Endothelial cell of umbilical vein (primary cell): ENCODE results near the gene MPP4. TPM values are rescaled to one million over a fixed set of nuclear protein-coding genes. Genes with fewer than 3 reads are reported as not detected.

Experiments
- BruUV-seq: library from RNA; stranded (reverse); fragments of 400-500 nt; replicated peaks from 2 replicates; lab custom pipeline; 2021; lab: Mats Ljungman, UMichigan
- CTCF ChIA-PET: fragments of 300-600, 350-600 bp; sonication (Branson Sonifier 250); formaldehyde crosslinking; loops from one replicate; lab custom pipeline; 2021; ENCODE audit warnings: antibody characterized with exemption, inconsistent platforms; lab: Charles Lee
- POLR2A ChIA-PET: fragments of 300-600, 350-600 bp; sonication (Branson Sonifier 250); formaldehyde crosslinking; loops from one replicate; lab custom pipeline; 2021; ENCODE audit warnings: antibody characterized with exemption, inconsistent platforms; lab: Charles Lee
- DNase-seq: peaks from one replicate; pipeline ENCODE4 v3.0.0-alpha.2; 2011; ENCODE audit warnings: low read depth, low spot score
- FAIRE-seq: peaks from 2 replicates; lab custom pipeline; 2011; peaks lifted over from hg19 to GRCh38; lab: Jason Lieb, UNC
- H2AFZ ChIP-seq: 2 replicates; pipeline ENCODE4 v1.6.0; 2012; ENCODE audit warnings: low read depth, low read length, control low read depth, inconsistent platforms
- H3K27ac ChIP-seq: 2 replicates; pipeline ENCODE4 v1.5.1; 2011; ENCODE audit warnings: low read depth, mild to moderate bottlenecking, control low read depth, low read length, moderate library complexity; ENCODE audit not compliant: insufficient read depth
- H3K27me3 ChIP-seq, 2 experiments: 2 replicates each; pipeline versions ENCODE4 v1.6.0 to v1.6.1; 2011; ENCODE audit warnings: low read length in 2 of 2, mixed read lengths in 1 of 2; ENCODE audit not compliant: control insufficient read depth in 2 of 2, insufficient read depth in 2 of 2
- H3K36me3 ChIP-seq, 2 experiments: 2 replicates in 1 of 2; 3 replicates in 1 of 2; pipeline ENCODE4 v1.5.1; 2011; ENCODE audit warnings: low read length in 2 of 2, mild to moderate bottlenecking in 1 of 2, moderate library complexity in 1 of 2; ENCODE audit not compliant: control insufficient read depth in 2 of 2, insufficient read depth in 2 of 2; ENCODE audit errors: extremely low read depth in 1 of 2
- H3K4me1 ChIP-seq: 3 replicates; pipeline ENCODE4 v1.5.1; 2011; ENCODE audit warnings: mild to moderate bottlenecking, low read length; ENCODE audit not compliant: control insufficient read depth, insufficient read depth; ENCODE audit errors: extremely low read depth
- H3K4me2 ChIP-seq: 2 replicates; pipeline ENCODE4 v1.6.1; 2011; ENCODE audit warnings: low read length, control low read depth, mixed read lengths; ENCODE audit not compliant: insufficient read depth
- H3K4me3 ChIP-seq, 3 experiments: fragments of 200-600 bp in 1 of 3; sonication (generic), shearing (Covaris generic) in 1 of 3; replicated peaks in 1 of 3; 2 replicates each; pipeline ENCODE4 v1.5.1; 2011 to 2016; ENCODE audit warnings: control low read depth in 3 of 3, low read length in 3 of 3, mild to moderate bottlenecking in 2 of 3, inconsistent platforms in 1 of 3, low read depth in 1 of 3, moderate library complexity in 1 of 3; ENCODE audit not compliant: insufficient read depth in 1 of 3
- H3K79me2 ChIP-seq: 2 replicates; pipeline ENCODE4 v1.6.0; 2012; ENCODE audit warnings: low read length, inconsistent platforms; ENCODE audit not compliant: control insufficient read depth, insufficient read depth
- H3K9ac ChIP-seq: replicated peaks from 2 replicates; pipeline ENCODE3; 2011; ENCODE audit warnings: low read length, control low read depth; ENCODE audit not compliant: insufficient read depth; ENCODE audit errors: extremely low read depth
- H3K9me1 ChIP-seq: replicated peaks from 3 replicates; pipeline ENCODE4 v1.6.0; 2011; ENCODE audit warnings: mild to moderate bottlenecking, low read length; ENCODE audit not compliant: control insufficient read depth, insufficient read depth; ENCODE audit errors: extremely low read depth
- H3K9me3 ChIP-seq: replicated peaks from 2 replicates; pipeline ENCODE4 v1.5.1; 2012; ENCODE audit warnings: low read length, inconsistent platforms; ENCODE audit not compliant: control insufficient read depth, insufficient read depth
- H4K20me1 ChIP-seq: replicated peaks from 2 replicates; pipeline ENCODE3; 2011; ENCODE audit warnings: mild to moderate bottlenecking, low read length; ENCODE audit not compliant: control insufficient read depth, insufficient read depth; ENCODE audit errors: extremely low read depth
- EZH2 ChIP-seq: IDR thresholded peaks from 2 replicates; pipeline ENCODE4 v1.6.1; 2012; ENCODE audit warnings: borderline replicate concordance, low read depth, mild to moderate bottlenecking, moderate library complexity, low read length, inconsistent platforms; ENCODE audit not compliant: severe bottlenecking
- JUN ChIP-seq: IDR thresholded peaks from 2 replicates; pipeline ENCODE4 v1.6.1; 2011; ENCODE audit warnings: borderline replicate concordance, low read depth; ENCODE audit not compliant: insufficient read length, insufficient read depth
- MAX ChIP-seq: IDR thresholded peaks from 2 replicates; pipeline ENCODE4 v1.6.1; 2011; ENCODE audit not compliant: insufficient read depth, insufficient read length
- dilution Hi-C: fragments of 300-500 bp; cut with MboI; formaldehyde crosslinking; loops from one replicate; pipeline ENCODE4 v1.15.0; 2019; ENCODE audit warnings: low sequenced_read_pairs; ENCODE audit not compliant: extremely low pct_ligation_motif_present
- intact Hi-C: fragments of 100-400 bp; cut with micrococcal nuclease; formaldehyde crosslinking; loops from one replicate; pipeline ENCODE4 v1.10.0; 2022
- polyA plus RNA-seq, 4 experiments: library from polyadenylated mRNA; depleted of rRNA in 3 of 4; stranded (reverse) in 3 of 4; unstranded in 1 of 4; fragments of >200 nt; gene quantifications; 2 replicates each; pipeline versions ENCODE4 v1.2.1 to v1.2.3, GENCODE V29; 2011 to 2012; ENCODE audit warnings: missing spikeins in 1 of 4
- small RNA-seq: library from RNA; depleted of rRNA; stranded (forward); fragments of <200 nt; gene quantifications from one replicate; pipeline ENCODE3, GENCODE V24; 2012; ENCODE audit warnings: low replicate concordance, low read depth; ENCODE audit not compliant: insufficient read depth, insufficient read length
- total RNA-seq: library from RNA; stranded (reverse); gene quantifications from 2 replicates; pipeline ENCODE4 v1.2.3, GENCODE V29; 2021

Gene MPP4
- total and polyA plus RNA-seq, 2 donors (not counting 3 experiments of a cell fraction or from before 2014, with no cell fraction given), result 5.6 to 7.6 TPM

GRCh38 chr2:201597397-201597796, 101.0 kb downstream of the MPP4 start:
- TF ChIP-seq JUN (no peak), MAX (no peak), EZH2 (no peak)
- Histone ChIP-seq H3K4me3 (no peak overlapping the region), H3K4me1 (no peaks in the 10 kb centered on the region), H3K9me1 (no peaks in the 10 kb centered on the region), H3K9ac (no peak overlapping the region), H3K36me3 (no peaks in the 10 kb centered on the region), H3K79me2 (no peaks in the 10 kb centered on the region), H3K4me2 (no peak overlapping the region), H3K27me3 (no peaks in the 10 kb centered on the region), H3K27ac (no peak overlapping the region), H2AFZ (no peak overlapping the region), H3K9me3 (no peaks in the 10 kb centered on the region), H4K20me1 (no peaks in the 10 kb centered on the region)
- no peak for DNase-seq
- dilution Hi-C loops, result no loop called here
- no TSS peak for BruUV-seq
- ChIA-PET POLR2A (no interaction called here), CTCF (interaction anchor here (0.6 to 0.9 kb wide), 2 partner anchors 121 to 299 kb away, joined by 3 read pairs; no protein-coding TSS in a partner anchor)
- intact Hi-C loops, result no loop called here
- FAIRE-seq, result no peak

Small RNA genes lying within 50 kb of the gene (small RNA-seq; reads per million reads assigned to genes)
- not detected for gene RNU6-651P

Other genes with a start within 250 kb of the MPP4 start
- gene TRAK2, start 247.2 kb downstream of the MPP4 start, total RNA-seq, result 35.7 and 38.5 TPM in 2 replicates
- gene TRAK2, start 247.2 kb downstream of the MPP4 start, polyA plus RNA-seq, result 9.1 and 9.7 TPM in 2 replicates
- gene STRADB, start 246.9 kb downstream of the MPP4 start, total RNA-seq, result 16.6 and 16.8 TPM in 2 replicates
- gene STRADB, start 246.9 kb downstream of the MPP4 start, polyA plus RNA-seq, result 5.3 and 6.9 TPM in 2 replicates
- 57.2 and 64.7 TPM in 2 replicates for gene TMEM237, start 55.1 kb downstream of the MPP4 start, total RNA-seq
- gene TMEM237, start 55.1 kb downstream of the MPP4 start, polyA plus RNA-seq, result 36.3 and 41.2 TPM in 2 replicates
- gene ALS2, start 82.3 kb upstream of the MPP4 start, total RNA-seq, result 34.6 and 36.1 TPM in 2 replicates
- gene ALS2, start 82.3 kb upstream of the MPP4 start, polyA plus RNA-seq, result 12.0 and 13.1 TPM in 2 replicates
- gene CDK15, start 107.9 kb upstream of the MPP4 start, total RNA-seq, result not detected in 2 replicates
- not detected in 2 replicates for gene CDK15, start 107.9 kb upstream of the MPP4 start, polyA plus RNA-seq